DOHH2 (cell line): ENCODE measurements around the gene UNG.

Source experiments
- EZH2phosphoT487 ChIP-seq: fragments of 200-600 bp; sonication (generic); IDR thresholded peaks from 2 replicates; pipeline ENCODE4 v1.6.1; 2017; ENCODE audit warnings: borderline replicate concordance, mild to moderate bottlenecking, antibody characterized with exemption, low read length, moderate library complexity, mixed read lengths
- TF ChIP-seq, protein P1 (sequence below): fragments of 200-600 bp; sonication (generic); IDR thresholded peaks from one replicate; pipeline ENCODE4 v1.5.1; 2014; ENCODE audit warnings: antibody characterized with exemption, mild to moderate bottlenecking, low read depth, low read length; ENCODE audit not compliant: poor library complexity, severe bottlenecking

DNA sequence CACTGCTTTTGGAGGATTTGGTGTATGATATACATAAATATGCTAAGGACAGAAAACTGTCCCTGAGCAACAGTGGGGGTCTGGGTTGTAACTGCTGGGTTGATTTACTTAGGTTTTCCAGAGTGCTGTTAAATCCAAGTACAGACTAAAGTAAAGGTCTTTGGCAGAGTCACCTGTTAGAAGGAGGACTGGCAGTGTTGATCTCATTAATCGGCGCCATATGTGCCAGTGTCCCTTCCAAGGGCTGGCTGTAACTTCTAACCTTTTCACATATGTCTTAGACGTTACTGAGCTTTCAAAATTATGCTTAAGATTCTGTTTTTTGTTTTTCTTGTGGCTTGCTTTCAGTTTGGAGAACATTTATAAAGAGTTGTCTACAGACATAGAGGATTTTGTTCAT lies 5.1 kb downstream of the UNG start:
- TF ChIP-seq, protein P1, sequence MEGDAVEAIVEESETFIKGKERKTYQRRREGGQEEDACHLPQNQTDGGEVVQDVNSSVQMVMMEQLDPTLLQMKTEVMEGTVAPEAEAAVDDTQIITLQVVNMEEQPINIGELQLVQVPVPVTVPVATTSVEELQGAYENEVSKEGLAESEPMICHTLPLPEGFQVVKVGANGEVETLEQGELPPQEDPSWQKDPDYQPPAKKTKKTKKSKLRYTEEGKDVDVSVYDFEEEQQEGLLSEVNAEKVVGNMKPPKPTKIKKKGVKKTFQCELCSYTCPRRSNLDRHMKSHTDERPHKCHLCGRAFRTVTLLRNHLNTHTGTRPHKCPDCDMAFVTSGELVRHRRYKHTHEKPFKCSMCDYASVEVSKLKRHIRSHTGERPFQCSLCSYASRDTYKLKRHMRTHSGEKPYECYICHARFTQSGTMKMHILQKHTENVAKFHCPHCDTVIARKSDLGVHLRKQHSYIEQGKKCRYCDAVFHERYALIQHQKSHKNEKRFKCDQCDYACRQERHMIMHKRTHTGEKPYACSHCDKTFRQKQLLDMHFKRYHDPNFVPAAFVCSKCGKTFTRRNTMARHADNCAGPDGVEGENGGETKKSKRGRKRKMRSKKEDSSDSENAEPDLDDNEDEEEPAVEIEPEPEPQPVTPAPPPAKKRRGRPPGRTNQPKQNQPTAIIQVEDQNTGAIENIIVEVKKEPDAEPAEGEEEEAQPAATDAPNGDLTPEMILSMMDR = no peak
- TF ChIP-seq EZH2phosphoT487 = no peak
